Esophagus mucosa (tissue), 1 donor: ENCODE results near the gene CDC5L. TPM values are rescaled to one million over a fixed set of nuclear protein-coding genes. Genes with fewer than 3 reads are reported as not detected.
"Not testable (repeated sequence)": the region's sequence is repeated elsewhere in the genome, so short reads cannot be mapped to it uniquely, and the experiment has no call there.

Experiments used
- ATAC-seq: fragments of 200-7000 bp; cut with Tn5 transposase; one replicate; pipeline ENCODE4 v1.9.1; 2020
- total RNA-seq: library from RNA; stranded (reverse); gene quantifications from one replicate; pipeline ENCODE4 v1.2.4, GENCODE V29; 2023
- donor health status: DM: yes; HTN: yes; CAD: no.

CDC5L gene
- total RNA-seq = 9.9 TPM

DNA sequence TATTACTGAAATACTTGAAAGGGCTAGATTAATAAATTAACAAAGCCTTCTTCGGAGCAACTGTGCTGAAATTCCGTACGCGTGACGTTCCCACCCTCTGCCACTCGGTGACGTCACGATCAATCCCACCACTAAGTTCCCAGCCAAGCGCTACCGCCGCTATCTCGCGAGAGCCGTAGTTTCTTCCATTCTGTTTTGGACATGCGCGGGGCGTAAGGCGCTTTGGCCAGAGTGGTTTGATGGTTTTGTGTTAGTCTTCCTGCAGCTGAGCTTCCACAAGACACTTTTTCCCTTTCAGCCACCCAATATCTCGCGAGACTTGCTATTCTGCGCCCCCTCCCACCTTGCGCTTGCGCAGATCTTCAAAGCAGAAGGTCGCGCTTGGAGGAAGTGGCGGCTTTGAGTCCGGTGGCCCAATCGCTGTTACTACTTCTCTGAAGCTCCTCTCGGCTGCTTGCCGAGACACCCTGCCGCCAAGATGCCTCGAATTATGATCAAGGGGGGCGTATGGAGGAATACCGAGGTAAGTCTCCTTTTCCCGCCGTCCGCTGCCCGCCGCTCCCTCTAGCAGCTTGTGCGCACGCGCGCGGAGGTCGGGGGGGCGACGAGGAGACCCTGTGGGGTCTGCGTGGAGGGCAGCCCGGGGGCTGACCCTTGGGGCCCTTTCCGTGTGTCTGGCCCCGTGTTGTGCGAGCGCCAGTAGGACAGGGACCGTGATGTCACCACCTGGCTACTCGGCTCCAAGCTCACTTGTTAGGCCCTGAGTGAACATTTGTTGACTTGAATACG, at the start of gene CDC5L:
Gene CDC5L (plus strand): TSS at position 361 of the 789 bp plus-strand sequence. CDS start 118 bp downstream, at position 479.
- ATAC-seq = peak; percentile 91

DNA sequence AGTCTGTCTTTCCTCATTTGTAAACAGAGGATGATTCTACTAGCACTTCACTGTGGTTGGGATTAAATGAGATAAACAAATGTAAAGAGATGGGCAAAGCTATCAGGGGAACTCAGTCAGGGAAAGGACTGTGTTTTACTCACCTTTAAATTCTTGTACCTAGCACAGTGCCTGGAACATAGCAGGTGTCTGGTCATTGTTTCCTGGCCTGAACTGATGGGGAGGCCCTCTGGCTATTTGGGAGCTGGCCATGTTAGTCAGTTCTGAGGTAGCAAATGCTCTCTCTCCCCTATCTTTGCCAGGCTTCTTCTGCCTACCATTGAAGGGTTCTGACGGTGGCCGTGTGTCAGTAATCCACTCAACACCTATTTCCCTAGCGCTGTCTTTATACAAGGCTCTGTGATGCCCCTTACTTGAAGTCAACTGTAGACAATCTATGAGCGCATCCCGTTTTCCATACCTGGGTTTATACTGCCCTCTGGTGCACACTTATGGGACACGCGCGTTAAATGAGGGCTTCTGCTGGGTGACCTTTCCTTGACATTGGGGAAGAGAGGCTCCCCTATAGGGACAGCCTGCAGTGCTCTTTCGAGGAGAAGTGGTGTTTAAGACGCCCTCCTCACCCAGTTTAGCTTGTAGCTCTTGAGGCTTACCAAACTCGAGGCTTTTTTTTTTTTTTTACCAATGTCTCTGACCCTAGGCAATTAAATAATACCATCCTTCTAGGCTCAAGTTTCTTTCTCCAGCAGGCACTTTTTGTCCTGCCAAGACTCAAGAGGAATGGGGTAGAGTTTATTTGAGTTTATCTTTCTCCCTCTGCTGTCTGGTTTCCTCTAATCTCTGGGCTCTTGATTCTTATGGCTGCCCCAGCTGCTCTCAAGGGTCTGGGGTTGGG, 49.0 kb upstream of the CDC5L start:
- peak; percentile 74 for ATAC-seq

DNA sequence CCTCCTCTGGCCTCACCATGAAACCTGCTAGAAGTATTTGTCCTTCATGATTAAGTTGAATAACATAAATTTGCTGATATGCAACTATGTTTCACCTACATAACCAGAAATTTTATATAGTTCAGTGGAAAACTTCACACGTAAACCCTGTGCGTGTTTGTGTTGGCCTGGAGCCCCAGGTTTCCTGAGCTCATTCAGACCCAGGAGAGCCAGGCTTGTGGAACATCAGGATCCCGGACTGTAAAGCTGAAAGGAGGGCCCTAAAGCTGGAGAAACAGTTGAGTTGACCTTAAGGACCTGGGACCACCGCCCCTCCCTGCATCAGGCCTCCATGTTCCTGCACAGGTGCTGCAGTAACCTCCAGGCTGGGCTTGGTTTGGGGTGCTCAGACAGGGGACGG, 48.2 kb upstream of the CDC5L start:
- no peak for ATAC-seq

- peak; percentile 92 for ATAC-seq
Measured at GRCh38 chr6:44339763-44340625, 47.5 kb upstream of the CDC5L start.

DNA sequence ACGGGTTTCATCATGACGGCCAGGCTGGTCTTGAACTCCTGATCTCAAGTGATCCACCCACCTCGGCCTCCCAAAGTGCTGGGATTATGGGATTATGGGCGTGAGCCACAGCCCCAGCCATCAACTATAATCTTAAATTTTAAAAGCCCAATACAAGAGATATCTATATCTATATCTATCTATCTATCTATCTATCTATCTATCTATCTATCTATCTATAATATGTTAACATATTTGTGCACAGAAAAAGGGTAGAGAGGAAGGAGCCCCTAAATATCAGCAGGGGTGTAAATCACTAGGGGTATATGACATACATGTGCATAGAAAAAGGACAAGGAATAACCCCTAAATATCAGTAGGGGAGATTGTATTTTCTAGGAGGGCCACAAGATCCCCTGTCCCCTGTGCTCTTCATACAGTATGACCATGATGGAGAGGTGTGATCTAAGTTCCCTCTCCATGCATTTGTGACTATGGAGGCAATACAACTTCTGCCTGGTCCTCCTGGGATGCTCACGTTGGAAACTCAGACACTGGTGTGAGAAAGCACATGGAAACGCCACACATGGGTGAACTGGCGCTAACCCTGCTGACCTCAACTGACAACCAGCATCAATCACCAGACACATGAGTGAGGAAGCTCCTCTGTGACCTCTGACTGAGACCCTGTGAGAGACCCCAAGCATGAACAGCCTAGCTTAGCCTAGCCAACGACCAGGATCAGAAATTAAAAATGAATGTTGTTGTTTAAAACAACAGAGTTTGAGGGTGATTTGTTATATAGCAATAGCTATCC, 46.2 kb upstream of the CDC5L start:
- no peak for ATAC-seq

DNA sequence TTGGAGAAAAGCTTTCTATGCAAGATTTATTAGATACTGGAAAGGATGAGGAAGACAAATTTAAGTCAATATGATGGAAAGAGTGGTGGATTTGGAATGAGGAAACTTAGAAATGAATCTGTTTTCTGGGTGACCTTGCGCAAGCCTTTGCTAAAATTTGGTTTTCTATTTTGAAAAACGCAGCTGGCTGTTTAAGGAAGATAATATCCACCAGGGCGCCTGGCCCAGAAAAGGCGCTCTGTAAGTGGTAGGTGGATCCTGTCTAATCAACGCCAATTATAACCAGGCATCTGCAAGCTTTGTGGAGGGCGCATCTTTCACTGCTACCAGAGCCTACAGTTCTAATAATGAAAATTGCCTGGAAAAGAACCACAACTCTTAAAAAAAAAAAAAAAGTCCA, 45.5 kb upstream of the CDC5L start:
- no peak for ATAC-seq

- no peak for ATAC-seq
Measured at GRCh38 chr6:44342489-44342888, 45.0 kb upstream of the CDC5L start, which contains the start of gene SPATS1. Gene SPATS1, plus strand, starts transcription at chr6:44342650. Its CDS starts 446 bp downstream, at chr6:44343096.

GRCh38 chr6:44346818-44347217, 40.7 kb upstream of the CDC5L start:
- not testable (repeated sequence) for ATAC-seq

GRCh38 chr6:44349904-44350649, 37.4 kb upstream of the CDC5L start:
- no peak for ATAC-seq

- ATAC-seq = not testable (repeated sequence)
Measured at GRCh38 chr6:44350650-44350994, 36.9 kb upstream of the CDC5L start.

GRCh38 chr6:44352259-44352658, 35.2 kb upstream of the CDC5L start:
- no peak for ATAC-seq

DNA sequence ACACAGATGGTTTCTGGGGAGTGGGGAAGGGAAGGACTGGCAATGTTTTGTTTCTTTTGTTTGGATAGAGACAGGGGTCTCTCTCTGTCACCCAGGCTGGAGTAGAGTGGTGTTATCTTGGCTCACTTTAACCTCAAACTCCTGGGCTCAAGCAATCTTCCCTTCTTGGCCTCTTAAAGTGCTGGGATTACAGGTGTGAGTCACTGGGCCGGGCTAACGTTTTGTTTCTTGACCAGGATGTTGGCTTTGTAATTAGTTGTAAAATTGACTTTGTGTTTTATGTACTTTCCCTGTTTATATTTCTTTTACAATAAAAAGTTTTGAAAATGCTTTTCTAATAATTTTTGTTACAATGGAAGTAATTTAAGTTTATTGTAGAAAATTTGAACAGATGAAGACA, 34.2 kb upstream of the CDC5L start:
- ATAC-seq = no peak

- no peak for ATAC-seq
Measured at GRCh38 chr6:44355640-44356039, 31.9 kb upstream of the CDC5L start.

GRCh38 chr6:44356487-44356886, 31.0 kb upstream of the CDC5L start:
- no peak for ATAC-seq

GRCh38 chr6:44359973-44360372, 27.5 kb upstream of the CDC5L start:
- ATAC-seq = no peak

DNA sequence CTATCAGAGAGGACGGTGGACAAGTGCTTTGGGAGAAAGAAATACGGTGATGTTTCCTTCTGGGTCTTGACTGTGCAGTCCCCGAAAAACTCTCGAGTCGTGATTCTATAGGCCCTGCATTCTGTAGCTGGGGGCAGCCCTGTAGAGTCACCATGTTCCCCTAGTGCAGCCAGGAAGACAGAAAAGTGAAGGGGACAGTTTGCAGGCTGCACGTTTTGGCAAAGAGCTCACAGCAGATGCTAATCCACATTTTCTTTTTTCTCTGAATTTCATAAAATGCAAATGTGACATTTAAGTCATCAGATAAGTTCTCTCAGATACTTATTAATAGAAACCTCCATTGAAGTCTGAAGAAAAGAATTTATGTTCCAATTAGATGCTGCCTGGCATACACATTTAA, 25.6 kb upstream of the CDC5L start:
- ATAC-seq = no peak

- ATAC-seq = no peak
Measured at GRCh38 chr6:44363377-44363926, 24.1 kb upstream of the CDC5L start.

GRCh38 chr6:44366781-44367180, 20.7 kb upstream of the CDC5L start:
- ATAC-seq = no peak

GRCh38 chr6:44367681-44368080, 19.8 kb upstream of the CDC5L start:
- ATAC-seq = no peak

DNA sequence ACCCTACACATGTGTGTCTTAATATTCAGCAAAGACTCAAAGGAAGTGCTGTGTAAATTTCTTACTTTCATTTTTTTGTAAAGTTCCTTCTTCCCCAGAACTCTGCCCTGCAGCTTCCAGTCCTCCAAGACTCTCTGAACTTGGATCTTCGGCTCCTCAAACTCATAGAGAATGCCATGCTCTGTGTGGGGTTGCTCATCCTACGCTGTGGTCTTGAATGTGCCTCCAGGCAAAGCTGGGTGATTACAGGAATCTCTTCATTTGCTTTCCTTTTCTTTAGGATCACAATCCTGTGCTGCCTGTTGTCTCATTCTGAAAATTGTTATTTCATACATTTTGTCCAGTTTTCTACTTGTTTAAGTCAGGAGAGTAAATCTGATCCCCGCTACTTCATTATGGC, 14.5 kb upstream of the CDC5L start:
- no peak for ATAC-seq

GRCh38 chr6:44373787-44374186, 13.7 kb upstream of the CDC5L start:
- no peak for ATAC-seq
